ENCODE results near the gene WDR88.

DNA sequence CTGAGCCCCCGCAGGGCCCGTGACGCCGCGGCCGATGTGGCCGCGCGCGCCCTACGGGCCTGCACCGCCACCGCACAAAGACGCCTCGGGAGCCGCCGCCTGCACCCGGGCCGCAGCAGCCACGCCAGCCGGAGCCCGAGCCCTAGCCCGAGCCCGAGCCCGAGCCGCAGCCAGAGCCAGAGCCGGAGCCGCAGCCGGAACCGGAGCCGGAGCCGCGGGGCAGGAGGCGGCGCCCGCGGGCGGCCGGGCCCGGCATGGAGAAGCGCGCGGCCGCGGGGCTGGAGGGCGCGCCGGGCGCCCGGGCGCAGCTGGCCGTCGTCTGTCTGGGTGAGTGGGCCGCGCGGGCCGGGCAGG is 62.6 kb downstream of the WDR88 start:
- TF ChIP-seq CTCF (IDR thresholded peaks at IDR 0.05; ENCODE audit: low read depth, low read length) = no peak
- TF ChIP-seq EZH2phosphoT487 (IDR thresholded peaks at IDR 0.05; ENCODE audit: low read depth) = no peak
